Chondrocyte (in vitro differentiated cells): ENCODE measurements around the gene USH2A. TPM values are rescaled to one million over a fixed set of nuclear protein-coding genes. Genes with fewer than 3 reads are reported as not detected.

Experiments
- DNase-seq: peaks from one replicate; pipeline ENCODE4 v3.0.0; 2021; ENCODE audit warnings: mixed read lengths, low spot score
- H3K27ac Mint-ChIP-seq: one replicate; pipeline ENCODE4 v1.8.0; 2021; ENCODE audit warnings: mild to moderate bottlenecking, moderate library complexity, mixed read lengths; ENCODE audit not compliant: unreplicated experiment
- H3K27me3 Mint-ChIP-seq: 2 replicates; pipeline ENCODE4 v1.8.0; 2021; ENCODE audit warnings: low read depth, mixed read lengths
- H3K36me3 Mint-ChIP-seq: 2 replicates; pipeline ENCODE4 v1.8.0; 2021; ENCODE audit warnings: low read depth, mixed read lengths
- H3K4me1 Mint-ChIP-seq: 2 replicates; pipeline ENCODE4 v1.8.0; 2021; ENCODE audit warnings: low read depth, mild to moderate bottlenecking, mixed read lengths
- H3K4me3 Mint-ChIP-seq: one replicate; pipeline ENCODE4 v1.8.0; 2021; ENCODE audit warnings: mild to moderate bottlenecking, moderate library complexity, mixed read lengths; ENCODE audit not compliant: unreplicated experiment
- H3K9me3 Mint-ChIP-seq: 2 replicates; pipeline ENCODE4 v1.8.0; 2021; ENCODE audit warnings: low read depth, mixed read lengths
- total RNA-seq: library from RNA; stranded (reverse); gene quantifications from 3 replicates; pipeline ENCODE4 v1.2.1, GENCODE V29; 2021
- TF ChIP-seq, protein P1 (sequence below): fragments of 200-600 bp; sonication (generic); IDR thresholded peaks from 2 replicates; pipeline ENCODE4 v1.5.0; 2021; ENCODE audit warnings: antibody characterized with exemption, mild to moderate bottlenecking, moderate library complexity

Gene USH2A
- total RNA-seq, 1 donor from 2014 or later = not detected

DNA sequence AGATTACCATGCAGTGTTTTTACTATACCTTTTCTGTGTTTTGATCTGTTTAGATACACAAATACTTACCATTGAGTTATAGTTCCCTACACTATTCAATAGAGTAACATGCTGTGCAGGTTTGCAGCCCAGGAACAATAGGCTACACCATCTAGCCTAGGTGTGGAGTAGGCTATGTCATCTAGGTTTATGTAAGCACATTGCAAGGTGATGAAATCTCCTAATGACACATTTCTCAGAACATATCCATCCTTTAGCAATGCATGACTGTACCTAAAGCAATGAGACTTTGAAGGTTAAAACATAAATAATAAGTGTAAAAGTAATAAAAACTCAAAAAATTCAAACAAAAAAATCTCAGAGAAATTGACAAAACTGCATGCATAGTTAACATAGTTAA, 358.6 kb downstream of the USH2A start:
- no peak overlapping the region for H3K27ac Mint-ChIP-seq
- TF ChIP-seq, protein P1, sequence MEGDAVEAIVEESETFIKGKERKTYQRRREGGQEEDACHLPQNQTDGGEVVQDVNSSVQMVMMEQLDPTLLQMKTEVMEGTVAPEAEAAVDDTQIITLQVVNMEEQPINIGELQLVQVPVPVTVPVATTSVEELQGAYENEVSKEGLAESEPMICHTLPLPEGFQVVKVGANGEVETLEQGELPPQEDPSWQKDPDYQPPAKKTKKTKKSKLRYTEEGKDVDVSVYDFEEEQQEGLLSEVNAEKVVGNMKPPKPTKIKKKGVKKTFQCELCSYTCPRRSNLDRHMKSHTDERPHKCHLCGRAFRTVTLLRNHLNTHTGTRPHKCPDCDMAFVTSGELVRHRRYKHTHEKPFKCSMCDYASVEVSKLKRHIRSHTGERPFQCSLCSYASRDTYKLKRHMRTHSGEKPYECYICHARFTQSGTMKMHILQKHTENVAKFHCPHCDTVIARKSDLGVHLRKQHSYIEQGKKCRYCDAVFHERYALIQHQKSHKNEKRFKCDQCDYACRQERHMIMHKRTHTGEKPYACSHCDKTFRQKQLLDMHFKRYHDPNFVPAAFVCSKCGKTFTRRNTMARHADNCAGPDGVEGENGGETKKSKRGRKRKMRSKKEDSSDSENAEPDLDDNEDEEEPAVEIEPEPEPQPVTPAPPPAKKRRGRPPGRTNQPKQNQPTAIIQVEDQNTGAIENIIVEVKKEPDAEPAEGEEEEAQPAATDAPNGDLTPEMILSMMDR = no peak
- no peaks in the 10 kb centered on the region for H3K36me3 Mint-ChIP-seq
- no peak overlapping the region for H3K4me3 Mint-ChIP-seq
- no peaks in the 10 kb centered on the region for H3K9me3 Mint-ChIP-seq
- no peaks in the 10 kb centered on the region for H3K4me1 Mint-ChIP-seq
- peaks cover 15% of the 10 kb centered on the region for H3K27me3 Mint-ChIP-seq
- no peak for DNase-seq

DNA sequence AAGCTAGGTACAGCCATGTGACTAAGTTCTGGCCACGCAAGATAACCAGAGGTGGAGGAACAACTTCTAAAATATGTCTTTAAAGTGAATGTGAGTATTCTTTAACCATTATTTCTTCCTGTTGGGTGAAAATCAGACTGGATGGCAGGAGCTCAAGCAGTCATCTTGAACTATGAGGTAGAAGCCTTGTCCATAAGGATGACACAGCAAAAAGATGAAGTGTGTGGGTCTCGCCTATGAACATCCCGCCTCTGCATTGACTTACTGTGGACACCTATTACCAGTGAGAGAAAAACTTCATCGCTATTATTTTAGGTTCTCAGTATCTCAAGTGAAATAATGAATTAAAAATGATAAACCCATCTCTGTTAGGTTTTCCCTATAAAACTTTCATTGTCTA, 365.3 kb downstream of the USH2A start:
- Mint-ChIP-seq H3K4me1 (no peaks in the 10 kb centered on the region), H3K9me3 (no peaks in the 10 kb centered on the region), H3K27me3 (peaks cover 10% of the 10 kb centered on the region), H3K27ac (no peak overlapping the region), H3K4me3 (no peak overlapping the region), H3K36me3 (no peaks in the 10 kb centered on the region)
- TF ChIP-seq, protein P1 = no peak
- DNase-seq = no peak

DNA sequence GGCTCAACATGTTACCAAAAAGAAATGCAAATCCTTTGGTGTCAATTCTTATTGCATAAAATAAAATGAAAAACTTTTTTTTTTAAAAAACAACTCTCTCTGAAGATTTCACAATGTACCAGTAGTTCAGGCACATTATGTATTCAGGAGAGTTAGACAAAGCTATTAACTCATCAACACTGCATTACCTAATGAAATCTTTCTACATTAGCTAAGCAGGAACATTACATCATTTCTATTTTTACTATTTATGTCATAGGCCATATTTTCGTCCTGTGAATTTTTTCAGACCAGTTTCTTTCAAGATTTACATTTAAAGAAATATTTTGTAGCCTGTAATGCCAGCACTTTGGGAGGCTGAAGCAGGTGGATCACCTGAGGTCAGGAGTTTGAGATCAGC, 366.2 kb downstream of the USH2A start:
- Mint-ChIP-seq H3K4me3 (no peak overlapping the region), H3K9me3 (no peaks in the 10 kb centered on the region), H3K27ac (no peak overlapping the region), H3K36me3 (no peaks in the 10 kb centered on the region), H3K4me1 (no peaks in the 10 kb centered on the region), H3K27me3 (peaks cover 8% of the 10 kb centered on the region)
- DNase-seq = no peak
- TF ChIP-seq, protein P1 = no peak

DNA sequence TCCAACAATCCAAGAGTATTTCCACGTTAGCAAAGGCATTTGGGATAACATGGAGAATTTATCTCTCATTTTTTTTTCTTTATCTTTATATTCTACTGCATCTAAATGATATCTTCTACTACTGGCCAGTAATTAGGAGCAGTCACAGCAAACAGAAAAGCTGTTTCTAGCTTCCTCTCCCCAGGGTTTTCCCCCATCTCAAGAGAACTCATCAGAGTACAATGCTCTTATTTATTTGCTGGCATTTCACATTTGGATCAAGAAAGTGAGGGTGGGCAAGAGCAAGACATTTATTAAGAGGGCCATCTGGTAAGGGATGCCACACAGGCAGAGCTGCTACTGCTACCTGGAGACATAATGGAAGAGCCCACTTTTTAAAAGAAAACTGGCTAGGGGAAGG, 368.2 kb downstream of the USH2A start:
- Mint-ChIP-seq H3K36me3 (no peaks in the 10 kb centered on the region), H3K27me3 (peaks cover 6% of the 10 kb centered on the region), H3K9me3 (no peaks in the 10 kb centered on the region), H3K4me1 (no peaks in the 10 kb centered on the region), H3K27ac (no peak overlapping the region), H3K4me3 (no peak overlapping the region)
- TF ChIP-seq, protein P1 = no peak
- no peak for DNase-seq

DNA sequence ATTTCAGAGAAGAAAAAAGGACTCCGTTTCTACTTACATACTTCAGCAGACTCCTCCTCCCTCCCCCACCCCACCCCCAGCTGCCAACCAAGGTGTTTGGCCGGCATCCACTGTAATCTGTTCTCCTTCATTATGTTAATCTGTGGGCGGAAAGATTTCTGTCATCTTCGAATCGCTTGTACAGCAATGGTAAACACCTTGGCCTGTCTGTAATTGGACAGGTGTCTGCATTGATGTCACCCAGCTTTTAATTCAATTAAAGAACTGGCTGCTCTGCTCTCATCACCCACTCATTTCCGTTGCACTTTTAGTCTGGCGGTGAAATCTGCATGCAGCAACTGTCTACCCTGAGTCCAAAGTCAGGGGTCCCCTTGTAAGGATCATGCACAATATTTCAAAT, 368.6 kb downstream of the USH2A start:
- DNase-seq = no peak
- peaks cover 6% of the 10 kb centered on the region for H3K27me3 Mint-ChIP-seq
- H3K9me3 Mint-ChIP-seq = no peaks in the 10 kb centered on the region
- H3K36me3 Mint-ChIP-seq = no peaks in the 10 kb centered on the region
- no peaks in the 10 kb centered on the region for H3K4me1 Mint-ChIP-seq
- TF ChIP-seq, protein P1 = no peak
- H3K4me3 Mint-ChIP-seq = no peak overlapping the region
- no peak overlapping the region for H3K27ac Mint-ChIP-seq
